Cardiac muscle cell (in vitro differentiated cells and primary cell): Measurements from ENCODE around the gene ARPC1A. TPM values are rescaled to one million over a fixed set of nuclear protein-coding genes. Genes with fewer than 3 reads are reported as not detected.

Source experiments
- DNase-seq, 2 donors: peaks; one replicate each; pipeline versions ENCODE4 v3.0.0 to v3.0.0-alpha.2; 2010 to 2017; ENCODE audit warnings: low read depth in 1 of 2, low spot score in 1 of 2
- H3K27ac ChIP-seq: fragments of 200-600 bp; sonication (generic); 2 replicates; pipeline ENCODE4 v1.5.1; 2016
- H3K27me3 ChIP-seq: fragments of 200-600 bp; sonication (generic); 2 replicates; pipeline ENCODE4 v1.6.0; 2016; ENCODE audit warnings: control low read depth
- H3K36me3 ChIP-seq: fragments of 200-600 bp; sonication (generic); 2 replicates; pipeline ENCODE4 v1.5.1; 2016; ENCODE audit warnings: control low read depth
- H3K4me1 ChIP-seq: fragments of 200-600 bp; sonication (generic); 2 replicates; pipeline ENCODE4 v1.8.1; 2017; ENCODE audit warnings: low read depth, mild to moderate bottlenecking, mixed run types
- H3K4me3 ChIP-seq: fragments of 200-600 bp; sonication (generic); 2 replicates; pipeline ENCODE4 v1.5.1; 2016; ENCODE audit warnings: mild to moderate bottlenecking
- H3K9me3 ChIP-seq: fragments of 200-600 bp; sonication (generic); 2 replicates; pipeline ENCODE4 v1.5.1; 2017; ENCODE audit warnings: low read depth, mild to moderate bottlenecking, control low read depth
- CTCF ChIP-seq: IDR thresholded peaks from 2 replicates; pipeline ENCODE4 v1.5.1; 2012; ENCODE audit warnings: low read depth, mild to moderate bottlenecking, low read length
- polyA plus RNA-seq: library from polyadenylated mRNA; unstranded; fragments of >200 nt; fragmentation: Nextera tagmentation; extraction: Ambion mirVana; gene quantifications from 2 replicates; pipeline ENCODE4 v1.2.1, GENCODE V29; 2016
- total RNA-seq: library from RNA; depleted of rRNA; stranded (reverse); fragments of >200 nt; gene quantifications from 2 replicates; pipeline ENCODE4 v1.2.3, GENCODE V29; 2016

ARPC1A gene
- total and polyA plus RNA-seq, 2 experiments from 2014 or later: 198 to 331 TPM

DNA sequence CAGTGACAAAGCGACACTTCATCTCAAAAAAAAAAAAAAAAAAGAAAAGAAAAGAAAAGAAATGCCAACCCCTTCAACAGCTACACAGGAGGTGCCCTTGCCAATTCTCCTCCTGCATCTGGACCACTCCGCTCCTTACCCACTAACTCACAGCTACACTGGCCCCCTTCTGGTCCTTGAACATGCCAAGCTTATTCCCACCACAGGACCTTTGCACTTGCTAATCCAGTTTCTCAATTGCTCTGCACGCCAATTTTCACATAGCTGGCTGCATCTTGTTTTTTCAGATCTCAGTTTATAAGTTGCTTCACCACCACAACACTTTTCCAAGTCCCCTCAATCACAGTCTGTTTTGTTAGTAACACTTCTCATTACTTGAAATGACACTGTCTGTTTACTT, 77.2 kb downstream of the ARPC1A start:
- peaks cover 37% of the 10 kb centered on the region for H3K36me3 ChIP-seq
- H3K27ac ChIP-seq: no peak overlapping the region
- peaks cover 7% of the 10 kb centered on the region for H3K4me1 ChIP-seq
- no peak overlapping the region for H3K4me3 ChIP-seq
- H3K27me3 ChIP-seq: no peaks in the 10 kb centered on the region
- DNase-seq: no peak
- H3K9me3 ChIP-seq: no peaks in the 10 kb centered on the region
- TF ChIP-seq CTCF: no peak

DNA sequence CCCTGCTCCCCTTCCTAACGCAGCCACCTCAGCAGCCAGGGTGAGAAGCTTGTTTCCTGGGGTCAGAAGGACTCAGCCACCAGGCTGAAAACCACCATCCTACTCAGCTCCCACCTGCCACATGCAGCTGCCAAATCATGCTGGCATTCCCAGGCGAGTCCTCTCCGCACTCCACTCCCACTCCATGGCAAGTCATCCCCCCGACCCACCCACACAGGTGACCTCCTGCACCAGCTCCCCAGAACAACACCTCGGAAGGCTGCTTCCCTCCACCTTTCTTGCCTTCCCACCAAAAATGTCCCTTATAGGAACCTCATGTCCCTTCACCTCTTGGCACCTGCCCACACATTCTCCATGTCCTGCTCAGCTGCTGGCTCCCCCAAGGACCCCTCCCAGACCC, 78.1 kb downstream of the ARPC1A start:
- DNase-seq: no peak
- Histone ChIP-seq H3K27me3 (no peaks in the 10 kb centered on the region), H3K4me1 (peaks cover 7% of the 10 kb centered on the region), H3K4me3 (no peak overlapping the region), H3K36me3 (peaks cover 28% of the 10 kb centered on the region), H3K27ac (no peak overlapping the region), H3K9me3 (no peaks in the 10 kb centered on the region)
- no peak for TF ChIP-seq CTCF

- Histone ChIP-seq H3K36me3 (peaks cover 24% of the 10 kb centered on the region), H3K27ac (no peak overlapping the region), H3K4me1 (peaks cover 7% of the 10 kb centered on the region), H3K4me3 (no peak overlapping the region), H3K27me3 (no peaks in the 10 kb centered on the region), H3K9me3 (no peaks in the 10 kb centered on the region)
- TF ChIP-seq CTCF: no peak
- no peak for DNase-seq
Measured at GRCh38 chr7:99404235-99404976, 78.7 kb downstream of the ARPC1A start.

GRCh38 chr7:99404977-99405320, 79.3 kb downstream of the ARPC1A start:
- no peak for TF ChIP-seq CTCF
- Histone ChIP-seq H3K9me3 (no peaks in the 10 kb centered on the region), H3K27ac (no peak overlapping the region), H3K4me1 (peaks cover 10% of the 10 kb centered on the region), H3K4me3 (no peak overlapping the region), H3K36me3 (peaks cover 19% of the 10 kb centered on the region), H3K27me3 (no peaks in the 10 kb centered on the region)
- DNase-seq: no peak

- no peak for DNase-seq
- Histone ChIP-seq H3K4me3 (no peak overlapping the region), H3K27ac (no peak overlapping the region), H3K4me1 (peaks cover 15% of the 10 kb centered on the region), H3K27me3 (no peaks in the 10 kb centered on the region), H3K36me3 (peaks cover 21% of the 10 kb centered on the region), H3K9me3 (no peaks in the 10 kb centered on the region)
- no peak for TF ChIP-seq CTCF
Measured at GRCh38 chr7:99406557-99406956, 80.9 kb downstream of the ARPC1A start.
